ENCODE measurements around the gene LMOD3.

- TF ChIP-seq CTCF (IDR thresholded peaks at IDR 0.05) (no peak), POLR2A (IDR thresholded peaks at IDR 0.05) (no peak)
These were observed 20.0 kb downstream of the LMOD3 start for GRCh38 chr3:69102384-69102783.
